Bone marrow (tissue), 2 donors: ENCODE results near the gene PAM16.

ENCODE experiments used
- DNase-seq, 2 donors: peaks; one replicate each; lab custom pipeline; 2025; lab: John Stamatoyannopoulos, UW

The PAM16 gene

GRCh38 chr16:4298761-4299522 lies 52.2 kb downstream of the PAM16 start:
- DNase-seq = no peak

- DNase-seq = no peak
Observed at GRCh38 chr16:4297480-4297879, 53.6 kb downstream of the PAM16 start.

DNA sequence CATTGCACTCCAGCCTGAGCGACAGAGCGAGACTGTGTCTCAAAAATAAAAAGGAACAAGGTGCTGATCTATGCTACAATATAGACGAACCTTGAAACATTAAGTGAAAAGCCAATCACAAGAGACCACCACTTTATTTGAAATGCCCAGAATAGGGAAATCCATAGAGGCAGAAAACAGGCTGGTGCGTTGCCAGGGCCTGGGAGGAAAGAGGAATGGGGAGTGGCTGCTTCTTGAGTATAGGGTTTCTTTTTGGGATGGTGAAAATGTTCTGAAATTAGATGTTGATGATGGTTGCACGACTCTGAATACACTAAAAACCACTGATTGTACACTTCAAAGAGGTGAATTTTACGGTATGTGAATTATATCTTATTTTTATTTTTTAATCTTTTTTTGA lies 55.5 kb downstream of the PAM16 start:
- no peak for DNase-seq

GRCh38 chr16:4293822-4294457 lies 57.2 kb downstream of the PAM16 start:
- no peak for DNase-seq

DNA sequence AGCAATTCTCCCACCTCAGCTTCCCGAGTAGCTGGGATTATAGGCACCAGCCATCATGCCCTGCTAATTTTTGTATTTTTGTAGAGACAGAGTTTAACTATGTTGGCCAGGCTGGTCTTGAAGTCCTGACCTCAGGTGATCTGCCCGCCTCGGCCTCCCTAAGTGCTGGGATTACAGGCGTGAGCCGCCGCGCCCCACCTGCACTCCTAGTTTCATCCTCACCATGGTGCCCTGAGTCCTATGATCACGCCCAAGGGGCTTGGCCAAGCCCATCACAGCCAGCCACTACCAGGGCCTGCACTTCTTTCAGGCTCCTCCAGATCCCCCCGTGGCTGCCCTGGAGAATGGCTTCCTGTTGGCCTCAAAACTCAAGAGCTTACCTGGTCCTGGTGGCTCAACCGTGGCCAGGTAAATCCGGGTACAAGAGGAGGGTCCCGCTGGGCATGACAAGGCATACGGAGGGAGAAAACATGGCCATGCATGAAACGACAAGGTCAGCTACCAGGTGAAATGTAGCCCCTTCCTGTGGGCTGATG lies 57.9 kb downstream of the PAM16 start:
- DNase-seq = no peak

GRCh38 chr16:4291699-4292098 lies 59.4 kb downstream of the PAM16 start:
- no peak for DNase-seq
